Neural cell (in vitro differentiated cells): Measurements from ENCODE around the gene ARHGAP42. TPM values are rescaled to one million over a fixed set of nuclear protein-coding genes. Genes with fewer than 3 reads are reported as not detected.

Experiments
- H2AFZ ChIP-seq: fragments of 200-600, 300-800 bp; sonication (generic), shearing (Covaris generic); 2 replicates; pipeline ENCODE4 v1.6.0; 2014; ENCODE audit warnings: low read depth, mild to moderate bottlenecking, antibody characterized with exemption, low read length, moderate library complexity
- H3F3A ChIP-seq: fragments of 200-600 bp; shearing (Covaris generic); 2 replicates; pipeline ENCODE4 v1.6.1; 2016; ENCODE audit warnings: mild to moderate bottlenecking, moderate library complexity, mixed read lengths, antibody characterized with exemption, low read length; ENCODE audit not compliant: insufficient read depth, poor library complexity, severe bottlenecking
- H3K27ac ChIP-seq: fragments of 200-600, 300-800 bp; sonication (generic), shearing (Covaris generic); 2 replicates; pipeline ENCODE4 v1.5.1; 2014; ENCODE audit warnings: mild to moderate bottlenecking, low read length, moderate library complexity
- H3K27me3 ChIP-seq: fragments of 300-800, 200-600 bp; sonication (generic), shearing (Covaris generic); 2 replicates; pipeline ENCODE4 v1.6.0; 2014; ENCODE audit warnings: mild to moderate bottlenecking, low read depth, low read length, moderate library complexity; ENCODE audit not compliant: insufficient read depth
- H3K36me3 ChIP-seq: fragments of 300-800, 200-600 bp; sonication (generic), shearing (Covaris generic); 2 replicates; pipeline ENCODE4 v1.5.1; 2014; ENCODE audit warnings: mild to moderate bottlenecking, antibody characterized with exemption, low read length, moderate library complexity; ENCODE audit not compliant: insufficient read depth
- H3K4me2 ChIP-seq: fragments of 300-800, 200-600 bp; sonication (generic), shearing (Covaris generic); 2 replicates; pipeline ENCODE4 v1.6.0; 2014; ENCODE audit warnings: mild to moderate bottlenecking, low read length
- H3K4me3 ChIP-seq: fragments of 300-800, 200-600 bp; sonication (generic), shearing (Covaris generic); 2 replicates; pipeline ENCODE4 v1.5.1; 2014; ENCODE audit warnings: mild to moderate bottlenecking, low read length, moderate library complexity
- H3K79me2 ChIP-seq: fragments of 200-600 bp; shearing (Covaris generic); replicated peaks from 2 replicates; pipeline ENCODE4 v1.6.0; 2014; ENCODE audit warnings: mild to moderate bottlenecking, low read length, moderate library complexity; ENCODE audit not compliant: insufficient read depth
- H3K9ac ChIP-seq: fragments of 300-800, 200-600 bp; sonication (generic), shearing (Covaris generic); 2 replicates; pipeline ENCODE4 v1.6.1; 2016; ENCODE audit warnings: mild to moderate bottlenecking, low read length, mixed read lengths
- H3K9me2 ChIP-seq: fragments of 200-600 bp; shearing (Covaris generic); 2 replicates; pipeline ENCODE4 v1.6.1; 2016; ENCODE audit warnings: mild to moderate bottlenecking, low read length, mixed read lengths; ENCODE audit not compliant: insufficient read depth
- H3K9me3 ChIP-seq: fragments of 200-600, 300-800 bp; sonication (generic), shearing (Covaris generic); 2 replicates; pipeline ENCODE4 v1.6.1; 2016; ENCODE audit warnings: mild to moderate bottlenecking, mixed run types, low read length, moderate library complexity, mixed read lengths
- H4K20me1 ChIP-seq: fragments of 200-600 bp; shearing (Covaris generic); 2 replicates; pipeline ENCODE4 v1.6.1; 2016; ENCODE audit warnings: mild to moderate bottlenecking, mixed run types; ENCODE audit not compliant: insufficient read depth
- CTCF ChIP-seq: fragments of 450-650 bp; IDR thresholded peaks from 2 replicates; pipeline ENCODE4 v1.5.1; 2014; ENCODE audit warnings: antibody characterized with exemption, mild to moderate bottlenecking, moderate library complexity; ENCODE audit not compliant: poor library complexity, severe bottlenecking
- EP300 ChIP-seq: fragments of 450-650 bp; conservative IDR thresholded peaks from 2 replicates; pipeline ENCODE4 v1.6.1; 2014; ENCODE audit warnings: antibody characterized with exemption, mild to moderate bottlenecking, moderate library complexity; ENCODE audit not compliant: poor library complexity, severe bottlenecking
- EZH2 ChIP-seq: fragments of 200-600, 300-800 bp; shearing (Covaris generic), sonication (generic); IDR thresholded peaks from 2 replicates; pipeline ENCODE4 v1.6.1; 2014; ENCODE audit warnings: antibody characterized with exemption, low read length, borderline replicate concordance, mild to moderate bottlenecking; ENCODE audit not compliant: insufficient read depth, poor library complexity, severe bottlenecking
- MXI1 ChIP-seq: fragments of 450-650 bp; conservative IDR thresholded peaks from 2 replicates; pipeline ENCODE4 v1.6.1; 2014; ENCODE audit warnings: antibody characterized with exemption, mild to moderate bottlenecking; ENCODE audit not compliant: poor library complexity, severe bottlenecking
- POLR2AphosphoS5 ChIP-seq: IDR thresholded peaks from 2 replicates; pipeline ENCODE4 v1.6.1; 2012
- REST ChIP-seq: IDR thresholded peaks from 2 replicates; pipeline ENCODE4 v1.6.1; 2012; ENCODE audit warnings: borderline replicate concordance
- polyA plus RNA-seq: library from polyadenylated mRNA; depleted of rRNA; stranded (reverse); fragments of >200 nt; gene quantifications from 2 replicates; pipeline ENCODE4 v1.2.3, GENCODE V29; 2014

Gene ARHGAP42
- polyA plus RNA-seq, 1 donor from 2014 or later = 0.64 TPM

- Histone ChIP-seq H3K9me2 (no peaks in the 10 kb centered on the region), H4K20me1 (no peaks in the 10 kb centered on the region), H3F3A (no peaks in the 10 kb centered on the region), H3K27ac (no peak overlapping the region), H3K79me2 (no peaks in the 10 kb centered on the region), H3K36me3 (no peaks in the 10 kb centered on the region), H3K9me3 (no peaks in the 10 kb centered on the region), H3K27me3 (no peaks in the 10 kb centered on the region), H3K9ac (no peak overlapping the region), H2AFZ (no peak overlapping the region), H3K4me2 (no peak overlapping the region), H3K4me3 (no peak overlapping the region)
- TF ChIP-seq REST = no peak
- no peak for TF ChIP-seq EZH2
- TF ChIP-seq EP300 = no peak
- TF ChIP-seq MXI1 = no peak
- TF ChIP-seq POLR2AphosphoS5 = no peak
- TF ChIP-seq CTCF = no peak
Observed at GRCh38 chr11:100799445-100799844, 112.4 kb downstream of the ARHGAP42 start.

- no peak for TF ChIP-seq REST
- Histone ChIP-seq H4K20me1 (no peaks in the 10 kb centered on the region), H3K4me2 (no peak overlapping the region), H3K79me2 (no peaks in the 10 kb centered on the region), H3K27me3 (no peaks in the 10 kb centered on the region), H2AFZ (no peak overlapping the region), H3K9me3 (no peaks in the 10 kb centered on the region), H3K9me2 (no peaks in the 10 kb centered on the region), H3K36me3 (no peaks in the 10 kb centered on the region), H3K9ac (no peak overlapping the region), H3K27ac (no peak overlapping the region), H3F3A (no peaks in the 10 kb centered on the region), H3K4me3 (no peak overlapping the region)
Observed at GRCh38 chr11:100800202-100800601, 113.1 kb downstream of the ARHGAP42 start.
